SK-N-SH treated with all-trans-retinoic acid at 6 μM for 48 hours (cell line): ENCODE measurements around the gene WDR36.

Experiments used
- ATAC-seq: fragments of 200-7000 bp; cut with Tn5 transposase; 3 replicates; pipeline ENCODE4 v1.9.1; 2020; ENCODE audit warnings: mild to moderate bottlenecking, moderate library complexity
- ARNTL ChIP-seq: fragments of 450-650 bp; formaldehyde crosslinking; IDR thresholded peaks from 2 replicates; pipeline ENCODE4 v1.5.0; 2020; ENCODE audit warnings: low read depth, mild to moderate bottlenecking, moderate library complexity, borderline replicate concordance
- BACH2 ChIP-seq: fragments of 250-450 bp; sonication (Bioruptor Pico); IDR thresholded peaks from 2 replicates; pipeline ENCODE4 v1.9.0; 2021; ENCODE audit warnings: mild to moderate bottlenecking, borderline replicate concordance
- CSDC2 ChIP-seq: fragments of 250-450 bp; sonication (Bioruptor Pico); IDR thresholded peaks from 2 replicates; pipeline ENCODE4 v1.5.0; 2020; ENCODE audit warnings: mild to moderate bottlenecking, moderate library complexity
- ESRRG ChIP-seq: fragments of 250-450 bp; sonication (Bioruptor Pico); IDR thresholded peaks from 2 replicates; pipeline ENCODE4 v1.6.1; 2021; ENCODE audit warnings: mild to moderate bottlenecking
- GLIS3 ChIP-seq: fragments of 250-450 bp; sonication (Bioruptor Pico); IDR thresholded peaks from 2 replicates; pipeline ENCODE4 v1.5.0; 2020; ENCODE audit warnings: mild to moderate bottlenecking, moderate library complexity
- ISL1 ChIP-seq: fragments of 250-450 bp; sonication (Bioruptor Pico); IDR thresholded peaks from 2 replicates; pipeline ENCODE4 v2.1.2; 2022; ENCODE audit warnings: mild to moderate bottlenecking, moderate library complexity
- OSR1 ChIP-seq: fragments of 250-450 bp; sonication (Bioruptor Pico); IDR thresholded peaks from 2 replicates; pipeline ENCODE4 v1.8.0; 2022; ENCODE audit warnings: moderate library complexity, mild to moderate bottlenecking, inconsistent platforms
- POU6F1 ChIP-seq: fragments of 250-450 bp; sonication (Bioruptor Pico); IDR thresholded peaks from 2 replicates; pipeline ENCODE4 v1.8.0; 2021; ENCODE audit warnings: low read depth, mild to moderate bottlenecking, moderate library complexity, borderline replicate concordance
- PPARA ChIP-seq: fragments of 250-450 bp; sonication (Bioruptor Pico); IDR thresholded peaks from 2 replicates; pipeline ENCODE4 v1.5.0; 2020; ENCODE audit warnings: mild to moderate bottlenecking, borderline replicate concordance
- RARB ChIP-seq: fragments of 250-450 bp; sonication (Bioruptor Pico); IDR thresholded peaks from 2 replicates; pipeline ENCODE4 v1.8.0; 2021; ENCODE audit warnings: mild to moderate bottlenecking, moderate library complexity
- SNAI2 ChIP-seq: fragments of 250-450 bp; sonication (Bioruptor Pico); IDR thresholded peaks from 2 replicates; pipeline ENCODE4 v1.5.0; 2020; ENCODE audit warnings: mild to moderate bottlenecking, moderate library complexity
- TCF4 ChIP-seq: fragments of 250-450 bp; sonication (Bioruptor Pico); IDR thresholded peaks from 2 replicates; pipeline ENCODE4 v1.8.0; 2021; ENCODE audit warnings: mild to moderate bottlenecking, moderate library complexity, borderline replicate concordance
- TOX ChIP-seq: fragments of 250-450 bp; sonication (Bioruptor Pico); IDR thresholded peaks from 2 replicates; pipeline ENCODE4 v1.8.0; 2021; ENCODE audit warnings: mild to moderate bottlenecking, moderate library complexity, borderline replicate concordance
- ZC3H10 ChIP-seq: fragments of 250-450 bp; sonication (Bioruptor Pico); IDR thresholded peaks from 2 replicates; pipeline ENCODE4 v1.5.1; 2021; ENCODE audit warnings: mild to moderate bottlenecking, moderate library complexity
- ZFP30 ChIP-seq: fragments of 450-650 bp; formaldehyde crosslinking; IDR thresholded peaks from 2 replicates; pipeline ENCODE4 v1.5.0; 2022; ENCODE audit warnings: mild to moderate bottlenecking, moderate library complexity
- ZNF565 ChIP-seq: fragments of 450-650 bp; formaldehyde crosslinking; conservative IDR thresholded peaks from 2 replicates; pipeline ENCODE4 v1.5.0; 2020; ENCODE audit warnings: low read depth, mild to moderate bottlenecking, moderate library complexity
- ZNF70 ChIP-seq: fragments of 450-650 bp; formaldehyde crosslinking; IDR thresholded peaks from 2 replicates; pipeline ENCODE4 v1.5.0; 2020; ENCODE audit warnings: mild to moderate bottlenecking, moderate library complexity
- ZNF8 ChIP-seq: fragments of 450-650 bp; formaldehyde crosslinking; IDR thresholded peaks from 2 replicates; pipeline ENCODE4 v1.5.0; 2020; ENCODE audit warnings: mild to moderate bottlenecking, moderate library complexity
- TF ChIP-seq, protein P1 (sequence below): fragments of 250-450 bp; sonication (Bioruptor Pico); IDR thresholded peaks from 2 replicates; pipeline ENCODE4 v1.5.0; 2020; ENCODE audit warnings: mild to moderate bottlenecking, moderate library complexity
- TF ChIP-seq, protein P2 (sequence below): fragments of 250-450 bp; sonication (Bioruptor Pico); IDR thresholded peaks from 2 replicates; pipeline ENCODE4 v1.8.0; 2020; ENCODE audit warnings: mild to moderate bottlenecking, moderate library complexity, borderline replicate concordance

The WDR36 gene

DNA sequence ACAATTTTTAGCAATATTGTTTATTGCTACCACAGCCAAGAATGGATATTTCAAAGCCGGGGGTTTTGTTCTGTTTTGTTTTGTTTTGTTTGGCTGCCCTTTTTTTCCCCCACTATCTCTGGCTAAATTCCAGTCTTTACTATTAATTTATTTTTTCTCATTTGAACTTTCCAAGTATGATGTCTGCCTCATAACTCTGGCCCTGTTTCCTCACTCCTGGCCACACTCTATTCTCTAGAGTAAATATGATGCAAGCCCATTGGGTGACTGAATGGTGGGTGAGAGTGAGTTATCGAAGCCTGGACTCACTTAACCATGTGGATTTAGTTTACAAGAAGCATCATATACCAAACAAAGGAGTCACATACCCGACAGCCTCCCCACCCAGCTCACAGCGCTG lies 41.9 kb downstream of the WDR36 start:
- peak; percentile 70 for TF ChIP-seq ISL1 (CRISPR knock-in tag)
- TF ChIP-seq TCF4 (CRISPR knock-in tag), result no peak
- ATAC-seq, result no peak

DNA sequence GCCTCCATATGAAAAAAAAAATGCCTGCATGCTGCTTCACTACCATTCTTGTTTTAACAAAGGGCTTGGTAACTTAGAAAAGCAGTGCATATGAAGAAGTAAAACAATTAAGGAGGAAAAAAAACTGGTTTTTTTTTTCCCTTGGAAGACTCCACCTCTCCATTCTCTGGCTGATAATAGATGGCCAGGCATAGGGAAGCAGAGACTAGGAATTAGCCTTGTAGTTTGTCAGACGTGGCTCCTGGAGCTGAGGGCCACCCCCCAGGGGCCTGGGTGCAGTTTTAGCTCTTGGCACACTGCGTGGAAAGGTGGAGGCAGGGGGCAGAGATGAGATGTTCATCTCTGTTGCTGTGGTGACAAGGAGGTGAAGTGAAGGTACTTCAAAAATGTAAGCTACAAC lies 42.7 kb downstream of the WDR36 start:
- TF ChIP-seq POU6F1 (CRISPR knock-in tag) (no peak), ZNF70 (no peak), BACH2 (CRISPR knock-in tag) (no peak), TCF4 (CRISPR knock-in tag) (no peak), OSR1 (no peak), GLIS3 (CRISPR knock-in tag) (no peak), SNAI2 (no peak), ESRRG (CRISPR knock-in tag) (no peak), RARB (CRISPR knock-in tag) (no peak), ZNF565 (CRISPR knock-in tag) (no peak), ZC3H10 (CRISPR knock-in tag) (no peak), PPARA (CRISPR knock-in tag) (no peak), TOX (CRISPR knock-in tag) (no peak), ZNF8 (CRISPR knock-in tag) (no peak), ZFP30 (no peak), ARNTL (no peak), CSDC2 (no peak), ISL1 (CRISPR knock-in tag) (no peak)
- TF ChIP-seq, protein P1, sequence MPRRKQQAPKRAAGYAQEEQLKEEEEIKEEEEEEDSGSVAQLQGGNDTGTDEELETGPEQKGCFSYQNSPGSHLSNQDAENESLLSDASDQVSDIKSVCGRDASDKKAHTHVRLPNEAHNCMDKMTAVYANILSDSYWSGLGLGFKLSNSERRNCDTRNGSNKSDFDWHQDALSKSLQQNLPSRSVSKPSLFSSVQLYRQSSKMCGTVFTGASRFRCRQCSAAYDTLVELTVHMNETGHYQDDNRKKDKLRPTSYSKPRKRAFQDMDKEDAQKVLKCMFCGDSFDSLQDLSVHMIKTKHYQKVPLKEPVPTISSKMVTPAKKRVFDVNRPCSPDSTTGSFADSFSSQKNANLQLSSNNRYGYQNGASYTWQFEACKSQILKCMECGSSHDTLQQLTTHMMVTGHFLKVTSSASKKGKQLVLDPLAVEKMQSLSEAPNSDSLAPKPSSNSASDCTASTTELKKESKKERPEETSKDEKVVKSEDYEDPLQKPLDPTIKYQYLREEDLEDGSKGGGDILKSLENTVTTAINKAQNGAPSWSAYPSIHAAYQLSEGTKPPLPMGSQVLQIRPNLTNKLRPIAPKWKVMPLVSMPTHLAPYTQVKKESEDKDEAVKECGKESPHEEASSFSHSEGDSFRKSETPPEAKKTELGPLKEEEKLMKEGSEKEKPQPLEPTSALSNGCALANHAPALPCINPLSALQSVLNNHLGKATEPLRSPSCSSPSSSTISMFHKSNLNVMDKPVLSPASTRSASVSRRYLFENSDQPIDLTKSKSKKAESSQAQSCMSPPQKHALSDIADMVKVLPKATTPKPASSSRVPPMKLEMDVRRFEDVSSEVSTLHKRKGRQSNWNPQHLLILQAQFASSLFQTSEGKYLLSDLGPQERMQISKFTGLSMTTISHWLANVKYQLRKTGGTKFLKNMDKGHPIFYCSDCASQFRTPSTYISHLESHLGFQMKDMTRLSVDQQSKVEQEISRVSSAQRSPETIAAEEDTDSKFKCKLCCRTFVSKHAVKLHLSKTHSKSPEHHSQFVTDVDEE (CRISPR knock-in tag), result no peak
- TF ChIP-seq, protein P2, sequence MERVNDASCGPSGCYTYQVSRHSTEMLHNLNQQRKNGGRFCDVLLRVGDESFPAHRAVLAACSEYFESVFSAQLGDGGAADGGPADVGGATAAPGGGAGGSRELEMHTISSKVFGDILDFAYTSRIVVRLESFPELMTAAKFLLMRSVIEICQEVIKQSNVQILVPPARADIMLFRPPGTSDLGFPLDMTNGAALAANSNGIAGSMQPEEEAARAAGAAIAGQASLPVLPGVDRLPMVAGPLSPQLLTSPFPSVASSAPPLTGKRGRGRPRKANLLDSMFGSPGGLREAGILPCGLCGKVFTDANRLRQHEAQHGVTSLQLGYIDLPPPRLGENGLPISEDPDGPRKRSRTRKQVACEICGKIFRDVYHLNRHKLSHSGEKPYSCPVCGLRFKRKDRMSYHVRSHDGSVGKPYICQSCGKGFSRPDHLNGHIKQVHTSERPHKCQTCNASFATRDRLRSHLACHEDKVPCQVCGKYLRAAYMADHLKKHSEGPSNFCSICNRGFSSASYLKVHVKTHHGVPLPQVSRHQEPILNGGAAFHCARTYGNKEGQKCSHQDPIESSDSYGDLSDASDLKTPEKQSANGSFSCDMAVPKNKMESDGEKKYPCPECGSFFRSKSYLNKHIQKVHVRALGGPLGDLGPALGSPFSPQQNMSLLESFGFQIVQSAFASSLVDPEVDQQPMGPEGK (CRISPR knock-in tag), result no peak
- ATAC-seq, result no peak

GRCh38 chr5:111135363-111135762 lies 43.2 kb downstream of the WDR36 start:
- no peak for ATAC-seq
- TF ChIP-seq TCF4 (CRISPR knock-in tag), result no peak

GRCh38 chr5:111135946-111136345 lies 43.8 kb downstream of the WDR36 start:
- no peak for TF ChIP-seq ESRRG (CRISPR knock-in tag)
- TF ChIP-seq ZNF8 (CRISPR knock-in tag), result no peak
- no peak for TF ChIP-seq GLIS3 (CRISPR knock-in tag)
- no peak for TF ChIP-seq RARB (CRISPR knock-in tag)
- TF ChIP-seq, protein P1 (CRISPR knock-in tag), result no peak
- no peak for TF ChIP-seq ISL1 (CRISPR knock-in tag)
- peak; percentile 79 for ATAC-seq
